GM12864 (cell line): ENCODE measurements around the gene CLBA1.

Source experiments
- DNase-seq: peaks from one replicate; pipeline ENCODE4 v3.0.0-alpha.2; 2011; ENCODE audit warnings: low read depth
- H3K4me3 ChIP-seq: 2 replicates; pipeline ENCODE4 v1.5.1; 2011; ENCODE audit warnings: mild to moderate bottlenecking, low read depth, low read length, control low read depth
- TF ChIP-seq, protein P1 (sequence below): IDR thresholded peaks from 2 replicates; pipeline ENCODE4 v1.5.1; 2011; ENCODE audit warnings: low read depth, mild to moderate bottlenecking, moderate library complexity, low read length, control low read depth, inconsistent platforms; ENCODE audit errors: missing control alignments

Gene CLBA1

GRCh38 chr14:104978746-104979691 is 6.6 kb upstream of the CLBA1 start:
- DNase-seq: no peak
- H3K4me3 ChIP-seq: no peak overlapping the region
- TF ChIP-seq, protein P1, sequence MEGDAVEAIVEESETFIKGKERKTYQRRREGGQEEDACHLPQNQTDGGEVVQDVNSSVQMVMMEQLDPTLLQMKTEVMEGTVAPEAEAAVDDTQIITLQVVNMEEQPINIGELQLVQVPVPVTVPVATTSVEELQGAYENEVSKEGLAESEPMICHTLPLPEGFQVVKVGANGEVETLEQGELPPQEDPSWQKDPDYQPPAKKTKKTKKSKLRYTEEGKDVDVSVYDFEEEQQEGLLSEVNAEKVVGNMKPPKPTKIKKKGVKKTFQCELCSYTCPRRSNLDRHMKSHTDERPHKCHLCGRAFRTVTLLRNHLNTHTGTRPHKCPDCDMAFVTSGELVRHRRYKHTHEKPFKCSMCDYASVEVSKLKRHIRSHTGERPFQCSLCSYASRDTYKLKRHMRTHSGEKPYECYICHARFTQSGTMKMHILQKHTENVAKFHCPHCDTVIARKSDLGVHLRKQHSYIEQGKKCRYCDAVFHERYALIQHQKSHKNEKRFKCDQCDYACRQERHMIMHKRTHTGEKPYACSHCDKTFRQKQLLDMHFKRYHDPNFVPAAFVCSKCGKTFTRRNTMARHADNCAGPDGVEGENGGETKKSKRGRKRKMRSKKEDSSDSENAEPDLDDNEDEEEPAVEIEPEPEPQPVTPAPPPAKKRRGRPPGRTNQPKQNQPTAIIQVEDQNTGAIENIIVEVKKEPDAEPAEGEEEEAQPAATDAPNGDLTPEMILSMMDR: no peak

DNA sequence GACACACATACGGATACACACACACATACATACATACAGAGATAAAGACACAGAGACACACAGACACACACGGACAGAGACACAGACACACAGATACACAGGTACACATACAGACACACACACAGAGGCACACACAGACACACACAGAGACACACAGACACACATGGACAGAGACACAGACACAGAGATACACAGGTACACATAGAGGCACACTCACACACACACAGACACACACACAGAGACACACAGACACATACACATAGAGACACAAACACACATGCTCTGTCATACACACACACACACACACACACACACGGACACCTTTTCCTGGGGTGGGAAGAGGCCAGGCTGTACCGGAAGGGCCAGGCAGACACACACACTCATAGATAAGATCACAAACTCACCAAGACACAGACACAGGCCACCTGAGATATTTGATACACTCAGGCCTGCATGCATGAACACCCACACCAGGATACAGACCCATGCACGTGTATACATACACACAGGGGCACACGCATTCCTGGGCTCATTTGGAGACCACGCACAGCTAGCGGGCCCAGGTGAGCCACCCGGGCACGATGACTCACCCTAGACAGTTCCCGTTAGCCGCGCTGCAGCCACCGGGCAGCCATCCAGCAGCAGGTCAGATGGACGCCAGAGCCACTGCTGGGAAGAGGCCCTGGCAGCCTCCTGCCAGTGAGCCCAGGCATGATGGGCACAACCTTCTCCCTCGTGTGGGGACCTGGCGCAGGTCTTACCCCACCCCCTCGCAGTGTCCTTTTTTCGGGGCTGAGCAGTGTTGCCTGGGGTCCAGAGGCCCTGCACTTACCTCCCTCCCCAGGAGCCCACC is 5.6 kb upstream of the CLBA1 start:
- TF ChIP-seq, protein P1: no peak
- no peak overlapping the region for H3K4me3 ChIP-seq
- DNase-seq: no peak

DNA sequence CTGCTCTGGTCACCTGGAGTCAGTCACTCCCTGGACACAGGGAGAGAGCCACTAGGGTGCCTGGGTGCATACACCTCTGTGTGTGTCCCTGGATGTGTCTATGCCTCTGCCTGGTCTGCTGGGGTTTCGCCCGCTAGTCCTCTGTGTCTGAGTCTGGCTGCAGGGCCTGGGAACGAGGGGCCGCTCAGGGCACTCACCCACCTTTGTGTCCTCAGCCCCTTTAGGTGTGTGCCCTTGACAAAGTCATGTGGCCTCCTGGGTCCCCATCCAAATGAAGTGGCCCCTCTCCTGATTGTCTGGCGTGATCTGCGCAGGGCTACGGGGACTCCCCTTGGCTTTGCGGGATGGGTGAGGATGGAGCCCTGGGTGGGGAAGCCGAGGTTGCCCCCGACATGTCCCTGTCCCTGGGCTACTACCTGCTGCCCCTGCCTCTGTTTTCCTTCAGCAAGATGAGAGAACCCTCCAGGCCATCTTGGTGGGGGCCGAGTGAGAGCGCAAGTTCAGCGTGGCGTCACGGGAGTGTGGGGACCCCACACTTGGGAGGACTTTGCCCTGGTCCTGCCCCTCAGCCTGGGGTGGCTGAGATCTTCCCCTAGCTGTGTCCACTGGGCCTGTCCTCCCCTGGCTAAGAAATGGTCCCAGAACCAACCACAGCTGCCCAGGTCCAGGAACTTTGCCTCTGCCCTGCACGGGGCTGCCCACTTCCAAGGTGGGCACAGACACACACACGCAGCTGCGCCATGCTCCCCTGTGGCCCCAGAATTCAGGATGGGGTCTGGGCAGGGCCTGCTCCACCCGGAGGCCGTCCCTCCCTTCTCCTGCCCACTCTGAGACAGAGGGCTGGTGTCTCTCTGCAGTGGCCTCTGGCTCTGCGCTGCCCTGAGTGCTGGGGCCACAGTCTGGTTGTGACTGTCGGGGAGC is 4.7 kb upstream of the CLBA1 start:
- no peak for DNase-seq
- no peak overlapping the region for H3K4me3 ChIP-seq
- TF ChIP-seq, protein P1: no peak

DNA sequence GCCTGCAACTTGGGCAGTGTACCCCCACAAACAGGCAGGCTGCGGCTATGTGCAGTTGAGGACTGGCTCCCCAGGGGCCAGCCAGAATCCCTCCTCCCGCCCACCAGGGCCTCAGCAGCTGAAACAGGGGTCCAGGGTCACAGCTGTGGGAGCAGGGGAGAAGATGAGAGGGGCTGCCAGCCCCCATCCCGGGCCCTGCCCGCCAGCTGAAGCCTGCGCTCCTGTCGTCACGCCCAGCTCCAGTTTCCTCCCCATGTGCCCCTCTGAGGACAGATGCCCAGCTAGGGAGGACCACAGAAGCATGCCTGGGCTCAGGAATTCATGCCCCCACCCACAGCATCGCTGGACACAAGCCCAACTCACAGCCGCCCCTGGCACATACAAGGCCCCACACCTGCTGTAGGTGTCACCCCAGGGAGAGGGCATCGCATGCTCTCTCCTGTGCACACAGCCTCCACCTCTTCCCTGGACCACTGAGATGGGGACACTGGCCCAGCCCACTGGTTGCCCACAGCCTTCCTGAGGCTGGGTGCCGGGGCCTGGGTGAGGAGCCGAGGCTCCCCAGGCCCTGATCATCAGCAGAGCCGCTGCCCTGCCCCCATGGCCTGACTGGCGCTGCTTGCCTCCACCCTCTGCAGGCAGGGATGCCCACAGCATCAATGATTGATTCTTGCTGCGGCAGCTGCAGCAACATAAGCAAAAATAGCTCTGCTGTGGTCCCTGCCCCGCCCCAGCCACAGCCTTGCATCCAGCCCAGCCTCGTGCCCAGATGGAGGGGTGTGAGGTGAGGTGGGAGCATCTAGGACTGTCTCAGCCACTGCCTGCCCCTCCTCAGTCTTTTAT is 3.7 kb upstream of the CLBA1 start:
- no peak overlapping the region for H3K4me3 ChIP-seq
- DNase-seq: no peak
- TF ChIP-seq, protein P1: no peak

DNA sequence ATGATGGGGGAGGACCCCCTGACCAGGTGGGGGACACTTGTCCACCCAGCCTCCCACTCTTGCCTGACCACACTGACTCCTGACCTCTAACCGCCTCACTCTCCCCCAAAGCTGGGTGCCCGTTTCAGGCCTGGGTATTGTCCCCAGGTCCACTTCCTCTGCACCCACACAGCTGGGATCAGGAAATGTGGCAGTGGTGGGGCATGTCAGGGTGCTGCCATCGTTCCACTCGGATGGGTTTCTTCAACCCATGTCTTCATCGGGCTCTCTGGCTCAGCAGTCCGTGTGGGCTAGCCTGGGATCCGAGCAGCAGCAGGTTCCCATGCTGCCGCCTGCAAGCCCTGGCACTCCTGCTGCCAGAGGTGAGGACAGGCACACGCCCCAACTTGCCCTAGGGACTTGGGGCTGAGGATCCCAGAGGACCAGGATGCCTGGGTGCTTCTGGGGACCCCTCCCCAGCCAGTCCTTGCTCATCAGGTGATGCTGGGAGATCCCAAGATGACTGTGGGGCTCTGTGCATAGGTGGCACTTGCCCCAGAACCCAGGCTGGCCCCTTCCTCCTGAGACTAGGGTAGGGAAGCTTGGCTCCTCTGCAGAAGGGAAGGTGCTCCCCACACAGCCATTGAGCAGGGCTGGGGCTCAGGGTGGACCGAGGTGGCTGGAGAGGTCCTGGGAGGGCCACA is 2.9 kb upstream of the CLBA1 start:
- TF ChIP-seq, protein P1: no peak
- H3K4me3 ChIP-seq: no peak overlapping the region
- DNase-seq: no peak
